Tongue (tissue), 2 donors: ENCODE data around the gene CDC123. TPM values are rescaled to one million over a fixed set of nuclear protein-coding genes. Genes with fewer than 3 reads are reported as not detected.
"Not testable (repeated sequence)": the region's sequence is repeated elsewhere in the genome, so short reads cannot be mapped to it uniquely, and the experiment has no call there.

Experiments used
- DNase-seq: peaks from one replicate; pipeline ENCODE4 v3.0.0-alpha.2; 2015
- total RNA-seq: library from RNA; depleted of rRNA; stranded (reverse); fragments of >200 nt; gene quantifications from one replicate; pipeline ENCODE4 v1.2.3, GENCODE V29; 2014

Gene CDC123
- total RNA-seq, 1 donor from 2014 or later = 57.7 TPM

- DNase-seq = peak; percentile 53
These were observed 39.8 kb downstream of the CDC123 start for GRCh38 chr10:12235796-12236195.

- no peak for DNase-seq
These were observed 41.6 kb downstream of the CDC123 start for GRCh38 chr10:12237265-12238220.

DNA sequence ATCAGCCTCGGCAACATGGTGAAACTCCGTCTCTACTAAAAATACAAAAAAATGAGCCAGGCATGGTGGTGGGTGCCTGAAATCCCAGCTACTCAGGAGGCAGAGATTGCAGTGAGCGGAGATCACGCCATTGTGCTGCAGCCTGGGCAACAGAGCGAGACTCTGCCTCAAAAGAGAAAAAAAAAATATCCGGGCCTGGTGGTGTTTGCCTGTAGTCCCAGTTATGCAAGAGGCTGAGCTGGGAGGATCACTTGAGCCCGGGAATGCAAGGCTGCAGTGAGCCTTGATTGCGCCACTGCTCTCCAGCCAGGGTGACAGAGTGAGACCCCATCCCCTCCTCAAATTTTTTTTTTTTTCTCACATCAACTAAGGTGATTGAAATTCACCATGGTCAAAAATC is 42.8 kb downstream of the CDC123 start:
- no peak for DNase-seq

GRCh38 chr10:12241810-12242529 is 46.0 kb downstream of the CDC123 start:
- peak; percentile 76 for DNase-seq

GRCh38 chr10:12243864-12244620 is 48.1 kb downstream of the CDC123 start:
- no peak for DNase-seq

GRCh38 chr10:12250181-12250580 is 54.2 kb downstream of the CDC123 start:
- no peak for DNase-seq

- DNase-seq = not testable (repeated sequence)
These were observed 54.7 kb downstream of the CDC123 start for GRCh38 chr10:12250702-12251101.

DNA sequence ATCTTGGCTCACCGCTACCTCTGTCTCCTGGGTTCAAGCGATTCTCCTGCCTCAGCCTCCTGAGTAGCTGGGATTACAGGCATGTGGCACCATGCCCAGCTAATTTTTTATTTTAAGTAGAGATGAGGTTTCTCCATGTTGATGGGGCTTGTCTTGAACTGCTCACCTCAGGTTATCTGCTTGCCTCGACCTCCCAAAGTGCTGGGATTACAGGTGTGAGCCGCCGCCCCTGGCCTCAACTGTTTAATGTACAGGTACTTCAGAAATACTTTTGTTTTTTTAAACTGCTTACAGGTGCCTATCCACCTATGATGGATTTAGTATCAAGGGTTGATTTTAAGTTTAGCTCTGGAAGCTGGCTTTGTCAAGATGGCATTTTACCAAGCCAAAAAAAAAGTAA is 55.6 kb downstream of the CDC123 start:
- DNase-seq = no peak

DNA sequence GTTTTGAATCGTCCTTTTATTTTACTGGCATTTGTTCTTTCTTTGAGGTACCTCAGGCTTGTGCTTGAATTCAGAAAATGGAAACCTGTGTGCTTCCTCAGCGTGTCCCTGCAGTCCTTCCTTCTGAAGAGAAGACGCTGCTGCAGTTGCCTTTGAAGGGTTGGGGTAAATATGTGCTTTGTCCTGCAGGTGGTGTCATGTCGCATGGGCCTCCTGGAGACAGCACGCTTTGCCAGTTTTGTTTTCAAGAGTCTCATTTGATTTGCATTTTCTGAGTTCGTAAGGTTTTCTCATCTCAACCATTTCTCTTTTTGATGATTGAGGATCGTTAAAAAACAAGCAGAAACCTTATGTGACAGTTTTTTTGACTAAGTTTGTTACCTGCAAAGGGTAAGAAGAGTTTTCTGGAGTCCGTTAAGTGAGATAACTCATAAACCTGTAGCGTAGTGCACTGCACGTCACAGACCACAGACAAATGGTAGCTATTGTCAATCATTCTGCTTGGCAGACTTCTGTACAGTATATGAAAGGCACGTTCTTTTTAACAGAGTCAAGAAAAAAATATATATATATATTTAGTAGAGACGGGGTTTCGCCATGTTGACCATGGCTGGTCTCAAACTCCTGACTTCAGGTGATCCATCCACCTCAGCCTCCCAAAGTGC is 57.0 kb downstream of the CDC123 start:
- no peak for DNase-seq

GRCh38 chr10:12255048-12255447 is 59.1 kb downstream of the CDC123 start:
- no peak for DNase-seq

GRCh38 chr10:12259988-12260387 is 64.0 kb downstream of the CDC123 start:
- no peak for DNase-seq

DNA sequence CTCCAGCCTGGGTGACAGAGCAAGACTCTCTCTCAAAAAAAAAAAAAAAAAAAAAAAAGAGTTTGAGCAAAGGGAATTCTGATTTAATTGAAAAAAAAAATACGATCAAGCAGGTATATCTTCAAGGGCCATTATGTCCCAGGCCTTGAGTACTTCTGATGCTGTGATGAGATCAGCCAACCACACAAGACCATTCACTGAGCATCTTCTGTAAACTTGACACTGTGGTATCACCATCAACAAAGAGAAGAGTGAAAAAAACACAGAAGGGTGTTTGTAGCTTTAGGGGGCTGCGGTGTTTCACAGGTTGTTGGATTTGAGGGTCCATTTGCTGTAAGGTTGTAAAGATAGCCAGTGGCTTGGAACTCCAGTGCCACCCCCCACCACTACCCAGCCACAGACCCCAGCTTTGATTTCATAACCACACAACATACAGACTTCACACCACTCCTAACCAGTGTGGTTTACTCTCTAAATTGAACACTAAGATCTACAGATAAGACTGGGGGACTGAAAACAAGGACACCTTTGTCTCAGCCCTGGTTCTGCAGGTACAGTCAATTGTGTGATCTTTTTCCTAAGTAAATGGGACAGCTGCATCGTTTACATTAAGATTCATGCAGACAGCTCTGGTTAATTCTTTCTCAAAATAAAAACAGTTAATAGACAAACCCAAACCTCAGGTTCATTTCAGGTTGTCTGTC is 66.4 kb downstream of the CDC123 start:
- no peak for DNase-seq

GRCh38 chr10:12264204-12264940 is 68.4 kb downstream of the CDC123 start:
- DNase-seq = peak; percentile 88

DNA sequence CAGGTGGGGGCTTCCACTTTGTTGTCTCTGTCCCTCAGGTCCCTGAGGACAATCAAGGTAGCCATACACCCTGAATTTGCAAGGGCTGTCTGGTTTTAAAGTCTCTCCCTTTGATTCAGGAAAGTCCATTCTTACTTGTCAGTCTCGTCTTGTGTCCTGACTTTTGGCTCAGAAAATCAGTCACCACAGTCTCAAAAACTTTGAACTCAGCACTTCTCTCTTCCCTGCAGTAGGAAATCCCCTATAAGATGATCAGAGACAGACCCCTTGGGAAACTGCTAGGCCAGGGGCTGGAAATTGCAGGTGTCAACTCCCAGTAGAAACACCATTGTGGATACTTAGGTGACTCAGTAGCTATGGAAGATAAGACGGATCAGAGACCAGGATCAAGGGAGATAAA is 73.1 kb downstream of the CDC123 start:
- DNase-seq = no peak

GRCh38 chr10:12271210-12271540 is 75.2 kb downstream of the CDC123 start:
- no peak for DNase-seq

- DNase-seq = not testable (repeated sequence)
These were observed 81.9 kb downstream of the CDC123 start for GRCh38 chr10:12277862-12278261.

DNA sequence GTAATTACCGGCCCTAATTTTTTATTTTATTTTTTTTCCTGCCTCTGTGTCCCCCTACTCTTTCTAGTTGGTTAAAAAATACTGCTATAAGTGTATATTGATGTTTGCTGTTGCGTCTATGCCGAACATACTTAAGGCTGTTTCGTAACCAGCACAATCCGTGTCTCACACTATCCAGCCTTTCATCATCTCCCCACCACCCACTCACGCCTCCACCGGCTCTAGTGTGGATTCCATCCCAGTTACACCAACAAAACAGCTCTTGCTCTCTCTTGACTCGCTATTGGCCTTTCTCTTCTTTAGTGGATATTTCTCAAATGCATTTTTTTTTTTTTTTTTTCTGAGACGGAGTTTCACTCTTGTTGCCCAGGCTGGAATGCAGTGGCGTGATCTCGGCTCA is 83.3 kb downstream of the CDC123 start:
- no peak for DNase-seq

GRCh38 chr10:12287772-12288171 is 91.8 kb downstream of the CDC123 start:
- no peak for DNase-seq

GRCh38 chr10:12297784-12298183 is 101.8 kb downstream of the CDC123 start:
- not testable (repeated sequence) for DNase-seq

GRCh38 chr10:12299222-12299965 is 103.4 kb downstream of the CDC123 start:
- no peak for DNase-seq
